HG02840 (cell line): ENCODE results near the gene PTPRM.

Experiments
- ATAC-seq: cut with Tn5 transposase; IDR thresholded peaks from one replicate; pipeline ENCODE4 v1.9.1; 2021; ENCODE audit warnings: mild to moderate bottlenecking, moderate library complexity, moderate number of reproducible peaks; ENCODE audit not compliant: unreplicated experiment, low FRiP score

PTPRM gene

DNA sequence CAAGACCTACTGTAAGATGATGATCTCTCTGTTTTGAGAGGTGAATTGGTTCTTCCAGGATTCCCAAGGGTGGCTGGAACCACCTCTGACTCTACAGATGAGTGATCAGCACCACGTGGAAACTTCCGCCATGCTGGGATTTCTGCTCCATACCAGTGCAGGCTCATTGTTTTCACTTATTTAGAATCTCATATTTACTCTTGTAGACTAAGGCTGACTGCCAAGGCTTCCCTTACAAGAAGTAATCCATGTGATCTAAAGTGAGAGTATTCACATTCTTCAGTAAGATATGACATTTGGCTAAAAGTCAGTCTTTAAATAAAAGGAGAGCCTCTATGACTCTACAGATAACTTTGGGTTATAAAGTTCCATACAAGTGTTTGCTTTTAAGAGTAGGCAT, 719.2 kb downstream of the PTPRM start:
- no peak for ATAC-seq

DNA sequence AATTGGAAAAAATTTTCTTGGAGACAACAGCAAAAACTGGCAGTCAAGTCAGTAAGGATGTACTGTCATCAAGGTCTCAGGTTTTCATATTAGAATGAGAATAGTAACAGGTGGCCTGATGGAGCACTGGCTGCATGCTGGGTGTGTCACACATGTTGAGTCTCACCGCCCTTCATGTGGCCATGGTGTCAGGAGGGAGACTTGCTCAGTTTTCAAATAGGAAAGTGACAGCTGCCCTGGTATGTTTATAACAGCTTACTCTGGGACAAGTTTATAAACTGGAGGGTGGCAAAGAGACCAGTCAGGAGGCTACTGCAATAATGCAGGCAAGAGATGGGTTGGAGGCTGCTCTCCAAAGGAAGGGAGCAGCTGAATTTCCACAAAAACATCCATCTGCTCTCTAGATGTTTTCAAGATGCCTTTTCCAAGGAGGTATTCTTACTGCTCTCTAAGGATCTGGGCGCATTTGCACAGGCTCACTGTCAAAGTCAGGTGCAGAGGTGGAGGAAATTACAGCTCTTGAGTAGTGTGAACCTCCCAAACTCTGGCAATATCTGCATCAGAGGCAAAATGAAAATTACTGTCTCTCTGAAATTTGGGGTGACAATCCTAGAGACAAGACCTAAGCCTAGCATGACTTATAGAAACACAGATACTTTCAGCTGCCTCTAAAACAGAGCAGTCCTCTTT, 720.2 kb downstream of the PTPRM start:
- ATAC-seq = no peak

DNA sequence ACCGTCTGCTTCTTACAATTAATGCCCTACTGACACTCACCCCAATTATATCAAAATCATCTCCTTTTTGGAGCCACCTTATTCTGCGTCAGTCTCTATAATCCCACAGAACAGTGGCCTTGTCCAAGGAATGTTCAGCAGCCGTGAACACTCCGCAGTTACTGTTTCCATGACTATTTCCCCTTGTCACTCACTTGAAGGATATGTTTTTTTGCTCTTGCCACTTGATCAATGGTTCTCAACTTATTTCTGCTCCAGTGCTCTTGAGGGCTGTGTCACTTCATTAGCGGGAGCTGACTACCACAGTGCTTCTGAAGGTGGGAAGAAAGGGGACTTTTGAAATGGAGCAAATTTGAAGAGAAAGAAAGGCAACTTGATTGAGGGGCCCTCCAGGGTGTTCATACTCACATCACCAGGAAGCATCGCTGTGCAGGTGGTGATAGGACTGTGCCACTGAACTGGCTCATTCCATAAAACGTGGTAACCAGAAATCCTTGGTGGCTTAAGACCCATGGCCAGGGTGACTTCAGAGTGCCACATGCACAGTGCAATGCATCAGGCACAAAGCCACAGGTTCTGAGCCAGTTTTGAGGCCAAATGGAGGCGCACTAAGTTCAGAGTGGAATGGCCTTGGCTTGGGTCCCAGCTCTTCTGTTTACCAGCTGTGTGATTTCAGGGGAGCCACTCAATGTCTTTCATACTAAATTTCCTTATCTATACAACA, 721.5 kb downstream of the PTPRM start:
- ATAC-seq = no peak

DNA sequence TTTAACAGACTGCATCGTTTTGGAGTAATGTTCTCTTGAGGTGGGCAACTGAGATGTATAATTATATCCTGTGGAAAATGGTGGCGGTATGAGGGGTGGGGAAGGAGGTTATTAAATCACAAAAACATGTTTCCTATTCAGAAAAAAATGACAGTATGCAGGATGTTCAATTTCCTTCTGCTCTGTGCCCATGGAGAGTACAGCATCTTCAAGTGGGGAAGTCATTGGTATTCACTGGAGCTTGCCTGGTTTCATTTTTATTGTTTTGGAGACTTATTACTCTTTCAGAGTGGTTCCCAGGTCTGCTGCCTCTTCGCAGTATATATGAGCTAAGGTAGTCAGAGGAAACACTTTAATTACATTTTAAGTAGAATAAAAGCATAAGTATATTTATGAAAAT, 723.3 kb downstream of the PTPRM start:
- ATAC-seq = no peak

DNA sequence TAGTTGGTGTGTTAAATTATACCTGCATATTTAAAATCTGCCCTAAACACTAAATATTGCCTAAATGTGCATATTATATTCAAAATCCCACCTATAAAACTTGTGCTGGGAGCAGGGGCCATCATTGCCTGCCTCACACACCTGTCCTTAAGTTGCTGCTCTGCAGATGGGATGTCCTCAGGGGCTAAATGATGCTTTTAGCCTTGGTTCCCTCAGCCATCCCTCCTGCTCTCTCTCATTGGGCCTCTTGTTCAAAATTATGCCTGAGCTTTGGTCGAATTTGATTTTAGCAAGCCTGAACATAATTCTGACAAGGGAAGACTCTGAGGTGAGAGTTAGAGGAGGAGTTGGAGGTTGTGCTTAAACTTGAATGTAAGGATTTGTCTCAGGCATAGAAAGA, 723.8 kb downstream of the PTPRM start:
- no peak for ATAC-seq

DNA sequence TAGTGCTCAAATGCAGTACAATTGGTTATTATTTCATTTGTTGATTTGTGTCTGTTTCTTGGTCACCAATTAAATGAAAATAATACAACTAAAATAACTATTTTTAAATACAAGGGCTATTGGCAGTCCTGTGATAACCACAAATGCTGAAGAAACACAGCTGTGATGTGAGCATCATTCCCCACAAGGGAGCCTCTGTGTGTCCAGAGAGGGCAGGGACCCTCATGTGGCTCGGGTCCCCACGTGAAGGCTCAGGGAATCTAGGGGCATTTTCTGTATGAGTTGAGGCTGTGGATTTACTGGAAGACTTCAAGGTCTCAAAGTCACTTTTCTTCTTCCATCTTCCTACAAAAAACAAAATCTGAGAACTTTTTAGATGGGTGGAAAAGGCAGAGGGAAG, 726.1 kb downstream of the PTPRM start:
- no peak for ATAC-seq

DNA sequence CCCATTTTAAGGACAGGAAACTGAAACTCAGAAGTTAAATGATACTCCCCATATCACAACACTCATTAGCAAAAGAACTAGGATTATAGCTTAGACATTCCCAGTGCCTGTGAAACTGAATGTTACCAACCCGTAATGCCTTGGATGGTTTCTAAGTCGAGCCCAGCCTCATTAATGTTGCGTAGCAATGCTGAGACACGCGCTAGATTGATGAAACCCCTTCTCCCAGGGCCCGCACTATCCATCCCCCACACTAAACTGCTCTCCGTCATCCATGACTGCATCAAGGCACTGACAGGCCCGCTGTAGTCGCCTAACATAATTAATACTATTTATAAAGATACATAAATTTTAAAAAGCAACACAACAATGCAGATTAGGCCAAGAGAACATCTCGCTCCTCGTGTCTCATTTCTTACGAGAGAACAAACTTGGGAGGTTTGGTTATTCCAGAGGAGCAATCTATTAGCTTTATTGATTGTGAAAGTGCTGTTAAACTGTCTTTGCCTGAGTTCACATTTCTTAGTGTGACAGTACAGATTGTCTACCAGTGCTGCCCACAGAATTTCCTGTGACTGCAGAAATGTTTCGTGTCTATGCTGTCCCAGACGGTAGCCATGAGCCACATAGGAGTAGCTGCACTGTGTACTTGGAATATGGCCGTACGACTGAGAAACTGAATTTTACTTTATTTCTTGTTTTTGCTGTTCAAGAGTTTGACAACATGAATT, 729.9 kb downstream of the PTPRM start:
- no peak for ATAC-seq

DNA sequence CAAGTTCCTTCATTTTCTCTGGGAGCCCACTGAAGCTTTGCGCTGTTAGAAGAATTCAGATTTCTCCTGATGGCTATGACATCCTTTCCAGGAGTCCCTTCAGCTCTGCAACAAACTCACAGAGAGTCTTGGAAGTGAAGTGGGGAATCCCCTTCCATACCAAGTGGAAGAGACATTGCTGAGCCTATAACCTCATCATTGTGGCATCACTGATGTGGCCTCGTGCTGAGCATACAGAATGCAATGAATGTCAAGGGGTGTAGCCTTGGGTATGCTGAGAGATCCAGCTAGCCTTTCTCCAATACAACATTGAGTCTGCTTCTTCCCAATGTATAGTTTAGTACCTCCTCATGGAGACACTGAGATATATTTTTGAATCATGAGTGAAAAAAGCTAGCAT, 731.1 kb downstream of the PTPRM start:
- no peak for ATAC-seq

DNA sequence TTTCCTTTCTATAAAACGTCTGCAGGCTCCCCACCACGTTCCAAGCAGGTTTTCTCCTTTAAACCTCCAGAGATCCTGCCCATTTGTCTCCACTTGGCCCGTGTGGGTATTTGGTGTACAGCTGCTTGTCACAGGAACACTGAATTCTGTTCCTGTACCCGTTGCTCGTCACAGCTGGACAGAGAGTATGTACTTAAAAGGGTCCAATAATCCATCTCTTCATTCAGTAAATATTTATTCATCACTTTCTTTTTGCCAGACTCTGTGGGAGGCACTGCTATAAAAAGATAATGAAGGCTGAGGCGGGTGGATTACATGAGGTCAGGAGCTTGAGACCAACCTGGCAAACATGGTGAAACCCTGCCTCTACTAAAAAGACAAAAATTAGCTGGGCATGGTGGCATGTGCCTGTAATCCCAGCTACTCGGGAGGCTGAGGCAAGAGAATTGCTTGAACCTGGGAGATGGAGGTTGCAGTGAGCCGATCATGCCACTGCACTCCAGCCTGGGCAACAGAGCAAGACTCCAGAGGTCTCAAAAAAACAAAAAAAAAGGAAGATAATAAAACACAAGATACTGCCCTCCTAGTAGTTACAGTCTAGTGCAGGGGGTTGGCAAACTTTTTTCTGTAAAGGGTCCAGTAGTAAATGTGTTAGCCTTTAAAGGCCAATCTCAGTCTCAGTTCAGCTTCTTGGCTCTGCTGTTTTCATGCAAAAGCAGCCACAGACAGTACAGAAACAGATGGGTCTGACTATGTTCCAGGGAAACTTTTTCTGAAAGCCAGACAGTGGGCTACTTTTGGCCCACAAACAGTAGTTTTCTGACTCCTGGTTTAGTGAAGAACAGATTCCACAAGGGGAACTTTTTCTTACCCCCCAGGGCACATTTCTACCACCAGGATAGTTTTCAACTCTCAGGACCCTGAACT, 732.2 kb downstream of the PTPRM start:
- no peak for ATAC-seq

DNA sequence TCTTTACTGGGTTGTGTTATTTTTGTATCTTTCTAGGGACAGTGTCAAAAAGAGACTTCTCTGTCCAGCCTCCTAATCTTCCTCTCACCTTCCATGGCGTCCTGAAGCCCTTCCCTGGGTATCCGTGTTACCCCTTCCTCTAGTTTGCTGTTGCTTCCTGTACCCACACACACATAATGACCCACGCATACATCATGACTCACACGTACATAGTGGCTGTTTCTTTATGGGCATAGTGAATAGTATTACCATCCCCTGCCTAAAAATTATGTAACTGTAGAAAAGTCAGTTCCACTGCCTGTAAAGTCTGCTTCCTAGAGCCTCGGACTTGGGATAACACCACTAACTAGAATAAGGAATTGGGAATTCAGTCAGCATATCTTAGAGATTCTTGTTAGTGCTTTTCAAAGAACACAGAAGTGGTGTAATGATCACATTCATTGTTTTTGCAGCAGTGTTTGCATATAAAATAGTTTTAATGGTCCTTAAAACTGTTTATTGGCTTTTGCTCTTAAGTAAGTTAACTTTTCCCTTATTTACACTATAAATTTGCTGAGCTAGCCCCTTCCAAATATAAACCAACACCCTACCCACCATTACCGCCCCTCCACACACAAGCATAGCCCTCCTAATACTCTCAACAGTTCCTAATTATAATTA, 733.8 kb downstream of the PTPRM start:
- ATAC-seq = no peak

DNA sequence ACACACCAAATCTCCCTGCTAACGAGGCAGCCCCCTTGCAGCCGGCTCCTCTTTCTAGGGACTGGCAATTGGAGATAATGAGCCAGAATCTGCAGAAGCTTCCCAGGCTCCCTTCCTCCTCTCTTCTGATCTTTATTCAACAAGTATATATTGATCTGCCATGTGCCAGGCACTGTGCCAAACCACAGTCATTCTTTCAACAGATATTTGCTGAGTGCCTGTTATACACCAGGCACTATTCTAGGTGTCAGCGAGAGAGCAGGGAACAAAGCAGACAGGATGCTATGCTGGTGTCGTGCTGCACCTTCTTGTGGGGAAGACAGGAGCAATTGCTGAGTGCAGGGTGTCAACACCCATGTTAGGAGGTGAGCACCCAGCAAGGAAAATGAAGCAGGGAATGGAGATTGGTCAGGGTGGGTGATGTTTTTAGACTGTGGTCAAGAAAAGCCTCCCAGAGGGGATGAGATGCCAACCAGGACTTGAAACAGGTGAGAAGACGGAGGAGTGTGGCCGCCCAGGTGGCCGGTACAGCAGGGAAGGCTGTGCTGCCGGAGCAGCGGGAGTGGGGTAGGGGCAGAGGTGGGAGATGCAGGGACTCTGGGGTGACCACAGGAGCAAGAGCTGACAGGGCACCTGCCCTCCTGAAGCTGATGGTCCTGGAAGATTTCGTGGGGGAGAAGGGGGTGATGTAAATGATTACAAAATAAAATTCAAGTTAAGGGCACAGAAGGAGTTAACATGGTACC, 734.5 kb downstream of the PTPRM start:
- no peak for ATAC-seq

DNA sequence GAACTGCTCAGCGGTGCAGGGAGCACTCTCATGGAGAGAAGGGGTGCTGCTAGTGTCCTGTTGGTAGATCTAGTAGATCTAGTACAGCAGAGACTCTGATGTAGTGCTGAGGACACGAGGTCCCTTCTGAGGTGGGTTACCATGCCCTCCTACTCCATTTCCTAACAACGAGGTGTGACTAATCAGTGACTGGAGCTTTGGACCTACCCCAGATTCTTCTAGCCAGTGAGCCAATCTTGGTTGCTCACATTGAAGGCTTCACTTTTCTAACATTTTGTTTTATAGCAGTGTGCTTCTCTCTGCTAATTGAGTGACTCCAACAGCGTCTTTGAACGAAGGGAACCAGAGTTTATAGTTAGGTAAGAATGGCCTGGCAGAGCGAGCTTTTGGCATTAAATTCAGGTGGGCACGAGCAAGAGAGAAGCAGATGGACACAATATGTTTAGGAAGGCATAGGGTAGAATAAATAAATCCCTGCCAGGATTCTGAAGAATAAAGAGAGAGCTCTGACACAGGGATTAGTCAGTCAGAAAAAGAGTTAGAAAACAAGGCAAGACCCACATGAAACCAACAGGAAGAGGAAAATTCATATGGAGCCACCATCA, 736.1 kb downstream of the PTPRM start:
- ATAC-seq = no peak

DNA sequence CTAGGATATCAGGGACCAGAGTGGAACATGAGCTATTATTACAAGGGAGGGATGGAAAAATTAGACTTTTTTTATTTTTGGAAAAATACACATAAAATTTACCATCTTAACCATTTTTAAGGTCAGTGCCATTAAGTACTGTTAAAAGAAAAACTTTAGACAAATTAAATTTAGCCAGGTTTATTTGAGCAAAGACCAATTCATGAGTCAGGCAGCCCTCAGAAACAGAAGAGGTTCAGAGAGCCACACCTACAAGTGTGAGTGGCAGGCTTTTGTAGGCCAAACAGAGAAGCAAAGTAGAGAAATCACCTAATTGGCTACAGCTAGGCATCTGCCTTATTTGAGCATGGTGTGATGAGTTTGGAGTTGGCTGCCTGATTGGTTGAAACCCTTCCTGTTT, 740.8 kb downstream of the PTPRM start:
- ATAC-seq = no peak

DNA sequence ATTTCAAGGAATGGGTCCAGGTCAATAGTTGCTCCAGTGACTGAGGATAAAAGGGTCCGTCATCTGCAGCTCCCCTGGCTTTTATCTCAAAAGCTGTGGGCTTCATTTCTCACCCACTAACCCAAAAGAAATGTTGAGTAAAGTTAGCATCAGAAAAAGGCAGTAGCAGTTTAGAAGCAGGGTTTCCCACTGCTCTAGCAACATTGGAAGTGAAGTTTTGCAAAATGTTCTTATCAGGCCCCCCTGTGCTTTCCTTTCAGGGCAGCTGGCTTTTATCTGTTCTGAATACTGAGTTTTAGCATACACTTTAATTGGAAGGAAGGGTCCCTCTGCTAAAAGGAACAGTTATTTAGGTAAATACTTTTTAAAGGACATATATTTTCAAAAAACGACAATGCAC, 745.9 kb downstream of the PTPRM start:
- ATAC-seq = no peak

DNA sequence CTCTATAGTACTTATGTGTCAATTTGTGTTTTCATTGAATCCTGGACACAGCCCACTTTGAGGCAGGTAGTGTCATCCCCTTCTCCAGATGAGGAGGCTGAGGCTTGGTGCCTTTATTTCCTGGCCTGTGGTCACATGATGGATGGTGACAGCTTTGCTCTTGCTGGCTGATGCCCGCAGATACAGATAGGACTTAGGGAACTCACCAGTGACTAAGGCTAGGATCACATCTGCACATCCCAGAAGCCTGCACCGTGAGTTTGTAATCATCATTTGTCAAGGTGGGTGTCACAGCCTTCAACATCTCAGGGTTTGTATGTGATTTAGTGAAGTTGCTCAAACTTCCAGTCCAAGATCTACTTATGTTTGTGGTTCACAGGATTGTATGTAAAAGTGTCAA, 747.0 kb downstream of the PTPRM start:
- ATAC-seq = no peak

DNA sequence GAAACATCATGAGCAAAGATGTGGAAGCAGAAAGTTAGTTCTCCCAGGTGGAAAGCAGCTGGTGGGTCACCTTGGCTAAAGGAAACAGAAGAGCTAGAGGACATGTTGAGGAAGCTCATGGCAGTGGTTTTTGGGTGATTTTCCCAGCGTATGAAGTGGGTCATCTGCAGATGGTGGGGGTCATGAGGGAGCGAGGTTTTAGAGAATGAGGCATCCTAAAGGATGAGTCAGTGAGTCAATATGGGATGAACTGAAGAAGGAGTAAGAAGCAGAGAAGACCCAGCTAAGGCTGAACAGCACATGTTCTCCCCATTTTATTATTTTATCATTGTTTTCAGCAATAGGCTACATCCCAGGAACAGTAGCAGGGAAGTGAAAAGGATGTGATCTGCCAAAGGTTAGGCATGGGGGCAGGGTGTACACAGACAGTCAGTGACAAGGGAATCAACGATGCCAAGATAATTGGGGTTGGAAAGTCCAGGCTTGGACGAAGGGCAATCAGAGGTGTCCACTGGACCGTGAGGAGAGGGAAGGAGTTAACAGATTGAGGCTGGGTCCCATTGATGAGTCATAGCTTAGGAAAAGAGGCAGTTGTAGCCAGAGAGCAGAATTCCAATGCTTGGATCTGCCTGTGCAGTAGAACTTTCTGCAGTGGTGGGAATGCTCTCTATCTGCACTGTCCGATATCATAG, 752.8 kb downstream of the PTPRM start:
- ATAC-seq = no peak

DNA sequence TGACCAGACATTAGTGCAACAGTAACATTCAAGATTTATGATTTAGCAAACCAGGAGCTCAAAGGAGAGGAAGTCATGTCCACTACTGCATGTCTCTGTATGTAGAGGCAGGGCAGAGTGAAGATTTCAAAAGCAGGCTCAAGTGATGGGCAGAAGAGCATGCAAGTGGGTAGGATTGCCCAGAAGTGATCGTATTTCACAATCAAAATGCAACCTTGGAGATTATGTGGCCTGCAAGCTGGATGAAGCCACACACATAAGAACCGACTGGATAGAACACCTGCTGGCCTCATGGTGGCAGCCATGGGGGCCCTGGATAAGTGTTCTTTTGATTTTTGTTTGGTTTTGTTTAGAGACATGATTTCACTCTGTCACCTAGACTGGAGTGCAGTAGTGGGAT, 755.4 kb downstream of the PTPRM start:
- ATAC-seq = no peak

DNA sequence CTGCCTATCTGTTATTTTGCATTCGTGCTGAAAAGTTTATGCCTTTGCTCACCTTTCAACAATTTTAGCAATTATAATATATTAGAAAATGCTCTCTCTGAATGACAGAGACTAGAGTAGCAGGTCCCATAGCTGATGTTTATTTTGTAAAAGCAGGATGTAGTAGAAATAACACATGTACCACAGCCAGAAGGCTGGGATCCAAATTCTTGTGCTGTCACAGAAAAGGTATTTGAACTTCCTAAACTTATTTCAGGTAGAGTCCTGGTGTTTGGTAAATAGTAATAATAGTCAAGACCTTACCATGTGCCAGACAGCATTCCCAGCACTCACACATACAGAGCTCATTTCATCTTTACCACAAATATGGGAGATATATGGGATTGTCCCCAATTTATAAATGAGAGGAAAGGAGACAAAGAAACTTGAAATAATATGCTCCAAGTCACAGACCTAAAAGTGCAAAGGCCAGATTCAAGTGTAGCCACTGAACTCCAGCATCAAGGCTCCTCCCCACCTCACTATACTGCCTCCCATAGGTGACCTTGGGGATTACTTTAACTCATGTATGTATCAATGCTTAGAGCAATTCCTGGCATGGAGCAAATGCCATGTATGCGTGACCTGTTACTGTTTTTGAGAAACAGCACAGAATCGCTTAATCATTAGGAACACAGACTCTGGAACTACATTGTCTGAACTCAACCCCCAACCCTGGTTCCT, 757.4 kb downstream of the PTPRM start:
- ATAC-seq = no peak
